Stimulated activated CD4-positive, alpha-beta T cell treated with anti-CD3 and anti-CD28 coated beads, Interleukin-12 subunit alpha, Interleukin-12 subunit beta, amount 100 ng/mL, for 4 hours (primary cell): ENCODE data around the gene PRAMEF13.
"Not testable (repeated sequence)": the region's sequence is repeated elsewhere in the genome, so short reads cannot be mapped to it uniquely, and the experiment has no call there.

Source experiments
- DNase-seq: peaks from one replicate; pipeline ENCODE4 v3.0.0-alpha.2; 2020

The PRAMEF13 gene

DNA sequence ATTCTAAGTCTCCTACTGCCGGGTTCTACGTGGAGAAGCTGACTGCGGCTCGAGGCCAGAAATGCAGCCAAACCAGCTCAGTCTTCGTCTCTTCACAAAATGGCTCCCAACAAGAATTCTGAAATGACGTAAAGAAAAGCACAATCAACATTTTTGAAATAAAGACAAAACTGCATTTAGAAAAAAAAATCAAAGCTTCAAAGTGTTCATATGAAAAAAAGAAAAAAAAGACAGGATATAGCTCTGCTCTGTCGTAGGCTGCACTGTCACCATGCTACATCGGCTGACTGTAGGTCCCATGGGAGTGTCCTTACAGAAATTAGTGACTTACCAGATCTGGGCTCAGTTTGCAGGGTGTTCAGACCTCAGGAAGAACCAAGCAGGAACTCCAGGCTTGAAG lies 35.7 kb downstream of the PRAMEF13 start, which contains the start of gene HNRNPCL4:
TSS of gene HNRNPCL4 (minus strand) at position 101 of the 400 bp plus-strand sequence. CDS start 164 bp downstream, outside the sequence.
- not testable (repeated sequence) for DNase-seq

DNA sequence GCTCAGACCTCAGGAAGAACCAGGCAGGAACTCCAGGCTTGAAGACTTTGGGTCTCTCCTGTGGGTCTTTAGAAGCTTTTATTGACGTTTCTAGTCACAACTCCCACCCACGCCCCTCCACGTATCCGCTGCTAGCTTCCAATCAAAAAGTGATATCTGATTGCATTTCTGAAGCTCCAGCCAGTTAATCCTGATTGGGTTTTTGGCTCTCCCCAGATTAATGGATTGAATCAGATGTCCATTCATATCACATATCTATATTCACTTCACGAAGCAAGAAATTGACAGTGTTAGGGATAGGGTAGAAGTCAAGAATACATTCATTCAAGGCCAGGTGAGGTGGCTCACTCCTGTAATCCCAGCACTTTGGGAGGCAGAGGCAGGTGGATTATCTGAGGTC lies 45.3 kb downstream of the PRAMEF13 start, which contains the start of gene PRAMEF26:
TSS of gene PRAMEF26 (minus strand) at position 101 of the 400 bp plus-strand sequence. CDS start 2,914 bp downstream, outside the sequence.
- DNase-seq: not testable (repeated sequence)
